GM12872 (cell line): ENCODE data around the gene HLA-E.

Source experiments
- CTCF ChIP-seq: IDR thresholded peaks from 3 replicates; pipeline ENCODE4 v1.5.1; 2011; ENCODE audit warnings: low read depth, mild to moderate bottlenecking, low read length, moderate library complexity; ENCODE audit not compliant: insufficient read depth

The HLA-E gene

GRCh38 chr6:30533460-30534294, 44.4 kb downstream of the HLA-E start:
- TF ChIP-seq CTCF = no peak

GRCh38 chr6:30537931-30538330, 48.6 kb downstream of the HLA-E start:
- no peak for TF ChIP-seq CTCF

GRCh38 chr6:30541515-30542403, 52.5 kb downstream of the HLA-E start:
- TF ChIP-seq CTCF = peak; percentile 98

GRCh38 chr6:30542404-30542725, 53.1 kb downstream of the HLA-E start:
- no peak for TF ChIP-seq CTCF

GRCh38 chr6:30542915-30543314, 53.6 kb downstream of the HLA-E start:
- no peak for TF ChIP-seq CTCF
